Astrocyte (in vitro differentiated cells and primary cell): ENCODE measurements around the gene MATN1.

ENCODE experiments used
- CTCF ChIP-seq: IDR thresholded peaks from 2 replicates; pipeline ENCODE4 v1.5.1; 2011; ENCODE audit warnings: low read depth, mild to moderate bottlenecking, inconsistent platforms, low read length, moderate library complexity; ENCODE audit not compliant: insufficient read depth
- EZH2 ChIP-seq: IDR thresholded peaks from 2 replicates; pipeline ENCODE4 v1.6.1; 2012; ENCODE audit warnings: mild to moderate bottlenecking, low read length, inconsistent platforms; ENCODE audit not compliant: insufficient read depth

- TF ChIP-seq CTCF: no peak
- no peak for TF ChIP-seq EZH2
Observed at GRCh38 chr1:30662291-30662840, 61.0 kb downstream of the MATN1 start.
